Measurements from ENCODE around the gene PKLR.

- TF ChIP-seq CTCF (IDR thresholded peaks at IDR 0.05; ENCODE audit: low read length) (no peak), EZH2 (optimal IDR thresholded peaks at IDR 0.05; ENCODE audit: low read depth, low read length) (no peak)
These were observed 16.8 kb downstream of the PKLR start for GRCh38 chr1:155284476-155284875.

Measured in MM.1S (cell line).